Measurements from ENCODE around the gene C14orf132.
"Not testable (repeated sequence)": the region's sequence is repeated elsewhere in the genome, so short reads cannot be mapped to it uniquely, and the experiment has no call there.

Gene C14orf132

GRCh38 chr14:96038920-96039632 is at the start of gene C14orf132:
TSS of gene C14orf132 (plus strand) at chr14:96039362. CDS start at chr14:96039501, 139 bp downstream.
- no peak for DNase-seq (ENCODE audit: low read depth, low spot score)

- peak; percentile 24 for DNase-seq (ENCODE audit: low read depth, low spot score)
These were observed 45.2 kb upstream of the C14orf132 start for GRCh38 chr14:95993768-95994592.

- DNase-seq (ENCODE audit: low read depth, low spot score): no peak
These were observed 44.6 kb upstream of the C14orf132 start for GRCh38 chr14:95994593-95994928.

GRCh38 chr14:95998656-95999055 is 40.5 kb upstream of the C14orf132 start:
- peak; percentile 10 for DNase-seq (ENCODE audit: low read depth, low spot score)

GRCh38 chr14:96001866-96002497 is 37.2 kb upstream of the C14orf132 start:
- DNase-seq (ENCODE audit: low read depth, low spot score): peak; percentile 12

GRCh38 chr14:96002498-96002884 is 36.7 kb upstream of the C14orf132 start:
- DNase-seq (ENCODE audit: low read depth, low spot score): no peak

GRCh38 chr14:96011131-96011530 is 28.0 kb upstream of the C14orf132 start:
- DNase-seq (ENCODE audit: low read depth, low spot score): no peak

- DNase-seq (ENCODE audit: low read depth, low spot score): no peak
These were observed 27.6 kb upstream of the C14orf132 start for GRCh38 chr14:96011607-96012006.

GRCh38 chr14:96012757-96013156 is 26.4 kb upstream of the C14orf132 start:
- not testable (repeated sequence) for DNase-seq (ENCODE audit: low read depth, low spot score)

- no peak for DNase-seq (ENCODE audit: low read depth, low spot score)
These were observed 25.0 kb upstream of the C14orf132 start for GRCh38 chr14:96014176-96014575.

- no peak for DNase-seq (ENCODE audit: low read depth, low spot score)
These were observed 22.5 kb upstream of the C14orf132 start for GRCh38 chr14:96016501-96017160.

- no peak for DNase-seq (ENCODE audit: low read depth, low spot score)
These were observed 21.3 kb upstream of the C14orf132 start for GRCh38 chr14:96017882-96018281.

- DNase-seq (ENCODE audit: low read depth, low spot score): no peak
These were observed 11.5 kb upstream of the C14orf132 start for GRCh38 chr14:96027431-96028355.

- no peak for DNase-seq (ENCODE audit: low read depth, low spot score)
These were observed 10.0 kb upstream of the C14orf132 start for GRCh38 chr14:96029089-96029645.

GRCh38 chr14:96030108-96030760 is 8.9 kb upstream of the C14orf132 start:
- no peak for DNase-seq (ENCODE audit: low read depth, low spot score)

GRCh38 chr14:96031691-96032090 is 7.5 kb upstream of the C14orf132 start:
- DNase-seq (ENCODE audit: low read depth, low spot score): no peak

GRCh38 chr14:96035456-96035855 is 3.7 kb upstream of the C14orf132 start:
- no peak for DNase-seq (ENCODE audit: low read depth, low spot score)

- DNase-seq (ENCODE audit: low read depth, low spot score): no peak
These were observed 1.1 kb upstream of the C14orf132 start for GRCh38 chr14:96037891-96038557.

GRCh38 chr14:96038558-96038919 is 623 bp upstream of the C14orf132 start:
- DNase-seq (ENCODE audit: low read depth, low spot score): no peak

Measured in smooth muscle cell of the brain vasculature (primary cell).